ENCODE results near the gene MACC1.

GRCh38 chr7:20235288-20235687, 18.1 kb upstream of the MACC1 start:
- TF ChIP-seq CTCF (IDR thresholded peaks at IDR 0.05) (no peak), EZH2 (IDR thresholded peaks at IDR 0.05; ENCODE audit: borderline replicate concordance, insufficient read depth, low read depth, low read length, poor library complexity, severe bottlenecking) (no peak)
